Endothelial cell of umbilical vein (primary cell): ENCODE measurements around the gene EHD3. TPM values are rescaled to one million over a fixed set of nuclear protein-coding genes. Genes with fewer than 3 reads are reported as not detected.

ENCODE experiments used
- BruUV-seq: library from RNA; stranded (reverse); fragments of 400-500 nt; replicated peaks from 2 replicates; lab custom pipeline; 2021; lab: Mats Ljungman, UMichigan
- CTCF ChIA-PET: fragments of 300-600, 350-600 bp; sonication (Branson Sonifier 250); formaldehyde crosslinking; loops from one replicate; lab custom pipeline; 2021; ENCODE audit warnings: antibody characterized with exemption, inconsistent platforms; lab: Charles Lee
- POLR2A ChIA-PET: fragments of 300-600, 350-600 bp; sonication (Branson Sonifier 250); formaldehyde crosslinking; loops from one replicate; lab custom pipeline; 2021; ENCODE audit warnings: antibody characterized with exemption, inconsistent platforms; lab: Charles Lee
- DNase-seq: peaks from one replicate; pipeline ENCODE4 v3.0.0-alpha.2; 2011; ENCODE audit warnings: low read depth, low spot score
- FAIRE-seq: peaks from 2 replicates; lab custom pipeline; 2011; peaks lifted over from hg19 to GRCh38; lab: Jason Lieb, UNC
- H2AFZ ChIP-seq: 2 replicates; pipeline ENCODE4 v1.6.0; 2012; ENCODE audit warnings: low read depth, low read length, control low read depth, inconsistent platforms
- H3K27ac ChIP-seq: 2 replicates; pipeline ENCODE4 v1.5.1; 2011; ENCODE audit warnings: low read depth, mild to moderate bottlenecking, control low read depth, low read length, moderate library complexity; ENCODE audit not compliant: insufficient read depth
- H3K27me3 ChIP-seq, 2 experiments: 2 replicates each; pipeline versions ENCODE4 v1.6.0 to v1.6.1; 2011; ENCODE audit warnings: low read length in 2 of 2, mixed read lengths in 1 of 2; ENCODE audit not compliant: control insufficient read depth in 2 of 2, insufficient read depth in 2 of 2
- H3K36me3 ChIP-seq, 2 experiments: 2 replicates in 1 of 2; 3 replicates in 1 of 2; pipeline ENCODE4 v1.5.1; 2011; ENCODE audit warnings: low read length in 2 of 2, mild to moderate bottlenecking in 1 of 2, moderate library complexity in 1 of 2; ENCODE audit not compliant: control insufficient read depth in 2 of 2, insufficient read depth in 2 of 2; ENCODE audit errors: extremely low read depth in 1 of 2
- H3K4me1 ChIP-seq: 3 replicates; pipeline ENCODE4 v1.5.1; 2011; ENCODE audit warnings: mild to moderate bottlenecking, low read length; ENCODE audit not compliant: control insufficient read depth, insufficient read depth; ENCODE audit errors: extremely low read depth
- H3K4me2 ChIP-seq: 2 replicates; pipeline ENCODE4 v1.6.1; 2011; ENCODE audit warnings: low read length, control low read depth, mixed read lengths; ENCODE audit not compliant: insufficient read depth
- H3K4me3 ChIP-seq, 3 experiments: fragments of 200-600 bp in 1 of 3; sonication (generic), shearing (Covaris generic) in 1 of 3; replicated peaks in 1 of 3; 2 replicates each; pipeline ENCODE4 v1.5.1; 2011 to 2016; ENCODE audit warnings: control low read depth in 3 of 3, low read length in 3 of 3, mild to moderate bottlenecking in 2 of 3, inconsistent platforms in 1 of 3, low read depth in 1 of 3, moderate library complexity in 1 of 3; ENCODE audit not compliant: insufficient read depth in 1 of 3
- H3K79me2 ChIP-seq: 2 replicates; pipeline ENCODE4 v1.6.0; 2012; ENCODE audit warnings: low read length, inconsistent platforms; ENCODE audit not compliant: control insufficient read depth, insufficient read depth
- H3K9ac ChIP-seq: replicated peaks from 2 replicates; pipeline ENCODE3; 2011; ENCODE audit warnings: low read length, control low read depth; ENCODE audit not compliant: insufficient read depth; ENCODE audit errors: extremely low read depth
- H3K9me1 ChIP-seq: replicated peaks from 3 replicates; pipeline ENCODE4 v1.6.0; 2011; ENCODE audit warnings: mild to moderate bottlenecking, low read length; ENCODE audit not compliant: control insufficient read depth, insufficient read depth; ENCODE audit errors: extremely low read depth
- H3K9me3 ChIP-seq: replicated peaks from 2 replicates; pipeline ENCODE4 v1.5.1; 2012; ENCODE audit warnings: low read length, inconsistent platforms; ENCODE audit not compliant: control insufficient read depth, insufficient read depth
- H4K20me1 ChIP-seq: replicated peaks from 2 replicates; pipeline ENCODE3; 2011; ENCODE audit warnings: mild to moderate bottlenecking, low read length; ENCODE audit not compliant: control insufficient read depth, insufficient read depth; ENCODE audit errors: extremely low read depth
- CTCF ChIP-seq, 2 donors: IDR thresholded peaks; 1 replicate in 1 of 2; 2 replicates in 1 of 2; pipeline ENCODE4 v1.5.1; 2011; ENCODE audit warnings: low read length in 2 of 2, mild to moderate bottlenecking in 2 of 2, moderate library complexity in 2 of 2, control low read depth in 1 of 2, inconsistent platforms in 1 of 2, low read depth in 1 of 2; ENCODE audit not compliant: insufficient read depth in 1 of 2; ENCODE audit errors: extremely low read depth in 1 of 2
- EZH2 ChIP-seq: IDR thresholded peaks from 2 replicates; pipeline ENCODE4 v1.6.1; 2012; ENCODE audit warnings: borderline replicate concordance, low read depth, mild to moderate bottlenecking, moderate library complexity, low read length, inconsistent platforms; ENCODE audit not compliant: severe bottlenecking
- FOS ChIP-seq: IDR thresholded peaks from 2 replicates; pipeline ENCODE4 v1.6.1; 2011; ENCODE audit warnings: mild to moderate bottlenecking, low read length, moderate library complexity, borderline replicate concordance; ENCODE audit not compliant: insufficient read depth
- GATA2 ChIP-seq: IDR thresholded peaks from 2 replicates; pipeline ENCODE4 v1.7.0; 2011; ENCODE audit warnings: low read depth, mild to moderate bottlenecking, moderate library complexity, mixed read lengths, low read length; ENCODE audit not compliant: insufficient read length, insufficient read depth
- JUN ChIP-seq: IDR thresholded peaks from 2 replicates; pipeline ENCODE4 v1.6.1; 2011; ENCODE audit warnings: borderline replicate concordance, low read depth; ENCODE audit not compliant: insufficient read length, insufficient read depth
- POLR2AphosphoS5 ChIP-seq: IDR thresholded peaks from 2 replicates; pipeline ENCODE4 v1.6.1; 2012; ENCODE audit warnings: low read depth, mild to moderate bottlenecking, control low read depth, low read length, moderate library complexity; ENCODE audit not compliant: insufficient read depth
- dilution Hi-C: fragments of 300-500 bp; cut with MboI; formaldehyde crosslinking; loops from one replicate; pipeline ENCODE4 v1.15.0; 2019; ENCODE audit warnings: low sequenced_read_pairs; ENCODE audit not compliant: extremely low pct_ligation_motif_present
- intact Hi-C: fragments of 100-400 bp; cut with micrococcal nuclease; formaldehyde crosslinking; loops from one replicate; pipeline ENCODE4 v1.10.0; 2022
- polyA plus RNA-seq, 4 experiments: library from polyadenylated mRNA; depleted of rRNA in 3 of 4; stranded (reverse) in 3 of 4; unstranded in 1 of 4; fragments of >200 nt; gene quantifications; 2 replicates each; pipeline versions ENCODE4 v1.2.1 to v1.2.3, GENCODE V29; 2011 to 2012; ENCODE audit warnings: missing spikeins in 1 of 4
- total RNA-seq: library from RNA; stranded (reverse); gene quantifications from 2 replicates; pipeline ENCODE4 v1.2.3, GENCODE V29; 2021
- TF ChIP-seq, protein P1 (sequence below): IDR thresholded peaks from 2 replicates; pipeline ENCODE4 v1.6.1; 2011; ENCODE audit not compliant: insufficient read depth, insufficient read length

Gene EHD3
- total and polyA plus RNA-seq, 2 donors (not counting 3 experiments of a cell fraction or from before 2014, with no cell fraction given) = 6.5 to 12.1 TPM

- Histone ChIP-seq H3K27ac (no peak overlapping the region), H2AFZ (no peak overlapping the region), H3K9me1 (no peaks in the 10 kb centered on the region), H3K27me3 (no peaks in the 10 kb centered on the region), H3K9ac (no peak overlapping the region), H3K36me3 (no peaks in the 10 kb centered on the region), H3K4me2 (no peak overlapping the region), H3K9me3 (no peaks in the 10 kb centered on the region), H4K20me1 (no peaks in the 10 kb centered on the region), H3K4me1 (no peaks in the 10 kb centered on the region), H3K4me3 (no peak overlapping the region), H3K79me2 (no peaks in the 10 kb centered on the region)
- FAIRE-seq (no peak), DNase-seq (no peak)
- dilution Hi-C loops (no loop called here), intact Hi-C loops (no loop called here)
- CTCF ChIA-PET = no interaction called here
- no TSS peak for BruUV-seq
- no peak for TF ChIP-seq GATA2
- no peak for TF ChIP-seq POLR2AphosphoS5
- no peak for TF ChIP-seq EZH2
- TF ChIP-seq, protein P1, sequence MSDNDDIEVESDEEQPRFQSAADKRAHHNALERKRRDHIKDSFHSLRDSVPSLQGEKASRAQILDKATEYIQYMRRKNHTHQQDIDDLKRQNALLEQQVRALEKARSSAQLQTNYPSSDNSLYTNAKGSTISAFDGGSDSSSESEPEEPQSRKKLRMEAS = no peak
- no peak for TF ChIP-seq JUN
- no peak for TF ChIP-seq FOS
- TF ChIP-seq CTCF (IDR thresholded peaks at IDR 0.05; ENCODE audit: extremely low read depth in 1 of 2, insufficient read depth in 1 of 2, low read depth in 1 of 2, low read length in 2 of 2) = no peak
- POLR2A ChIA-PET = no interaction called here
Measured at GRCh38 chr2:31221544-31221943, 12.4 kb upstream of the EHD3 start.
